Neural crest cell (in vitro differentiated cells): ENCODE results near the gene PDE10A. TPM values are rescaled to one million over a fixed set of nuclear protein-coding genes. Genes with fewer than 3 reads are reported as not detected.

ENCODE experiments used
- DNase-seq: peaks from one replicate; pipeline ENCODE4 v3.0.0; 2021; ENCODE audit warnings: low read depth, mixed read lengths, low spot score
- H3K27ac Mint-ChIP-seq: one replicate; pipeline ENCODE4 v1.8.0; 2021; ENCODE audit warnings: mild to moderate bottlenecking, mixed read lengths; ENCODE audit not compliant: unreplicated experiment
- H3K27me3 Mint-ChIP-seq: 2 replicates; pipeline ENCODE4 v1.8.0; 2021; ENCODE audit warnings: low read depth, mild to moderate bottlenecking, mixed read lengths
- H3K36me3 Mint-ChIP-seq: 2 replicates; pipeline ENCODE4 v1.8.0; 2021; ENCODE audit warnings: low read depth, mild to moderate bottlenecking, mixed read lengths
- H3K4me1 Mint-ChIP-seq: 2 replicates; pipeline ENCODE4 v1.8.0; 2021; ENCODE audit warnings: mixed read lengths
- H3K4me3 Mint-ChIP-seq: one replicate; pipeline ENCODE4 v1.8.0; 2021; ENCODE audit warnings: mild to moderate bottlenecking, mixed read lengths
- H3K9me3 Mint-ChIP-seq: 2 replicates; pipeline ENCODE4 v1.8.0; 2021; ENCODE audit warnings: mixed read lengths
- total RNA-seq: library from RNA; stranded (reverse); gene quantifications from 2 replicates; pipeline ENCODE4 v1.2.1, GENCODE V29; 2021
- TF ChIP-seq, protein P1 (sequence below): fragments of 200-600 bp; sonication (generic); conservative IDR thresholded peaks from 2 replicates; pipeline ENCODE4 v1.5.0; 2021; ENCODE audit warnings: antibody characterized with exemption, mild to moderate bottlenecking

PDE10A gene
- total RNA-seq, 1 donor from 2014 or later = 26.2 TPM

DNA sequence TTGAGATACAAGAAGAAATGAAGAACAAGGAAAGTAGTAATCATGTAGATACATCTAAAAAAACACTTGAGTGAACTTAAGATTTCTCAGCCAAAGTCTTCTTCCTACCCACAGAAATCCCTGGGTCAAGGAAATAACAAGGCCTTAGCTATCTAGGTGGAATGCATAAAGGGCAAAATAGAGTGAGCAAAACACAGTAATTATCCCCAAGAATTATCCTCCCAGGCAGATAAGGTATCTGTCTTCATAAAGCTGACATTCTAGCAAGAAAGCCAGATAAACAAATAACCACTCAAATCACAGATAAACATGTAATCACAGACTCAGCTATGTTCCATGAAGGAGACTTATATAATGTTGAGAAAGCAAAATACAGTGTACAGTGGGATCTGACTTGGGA, 216.7 kb downstream of the PDE10A start:
- Mint-ChIP-seq H3K4me3 (no peak overlapping the region), H3K9me3 (peaks cover 4% of the 10 kb centered on the region), H3K27ac (no peak overlapping the region), H3K4me1 (no peaks in the 10 kb centered on the region), H3K27me3 (no peaks in the 10 kb centered on the region), H3K36me3 (peaks cover 15% of the 10 kb centered on the region)
- DNase-seq = no peak
- TF ChIP-seq, protein P1, sequence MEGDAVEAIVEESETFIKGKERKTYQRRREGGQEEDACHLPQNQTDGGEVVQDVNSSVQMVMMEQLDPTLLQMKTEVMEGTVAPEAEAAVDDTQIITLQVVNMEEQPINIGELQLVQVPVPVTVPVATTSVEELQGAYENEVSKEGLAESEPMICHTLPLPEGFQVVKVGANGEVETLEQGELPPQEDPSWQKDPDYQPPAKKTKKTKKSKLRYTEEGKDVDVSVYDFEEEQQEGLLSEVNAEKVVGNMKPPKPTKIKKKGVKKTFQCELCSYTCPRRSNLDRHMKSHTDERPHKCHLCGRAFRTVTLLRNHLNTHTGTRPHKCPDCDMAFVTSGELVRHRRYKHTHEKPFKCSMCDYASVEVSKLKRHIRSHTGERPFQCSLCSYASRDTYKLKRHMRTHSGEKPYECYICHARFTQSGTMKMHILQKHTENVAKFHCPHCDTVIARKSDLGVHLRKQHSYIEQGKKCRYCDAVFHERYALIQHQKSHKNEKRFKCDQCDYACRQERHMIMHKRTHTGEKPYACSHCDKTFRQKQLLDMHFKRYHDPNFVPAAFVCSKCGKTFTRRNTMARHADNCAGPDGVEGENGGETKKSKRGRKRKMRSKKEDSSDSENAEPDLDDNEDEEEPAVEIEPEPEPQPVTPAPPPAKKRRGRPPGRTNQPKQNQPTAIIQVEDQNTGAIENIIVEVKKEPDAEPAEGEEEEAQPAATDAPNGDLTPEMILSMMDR = no peak

DNA sequence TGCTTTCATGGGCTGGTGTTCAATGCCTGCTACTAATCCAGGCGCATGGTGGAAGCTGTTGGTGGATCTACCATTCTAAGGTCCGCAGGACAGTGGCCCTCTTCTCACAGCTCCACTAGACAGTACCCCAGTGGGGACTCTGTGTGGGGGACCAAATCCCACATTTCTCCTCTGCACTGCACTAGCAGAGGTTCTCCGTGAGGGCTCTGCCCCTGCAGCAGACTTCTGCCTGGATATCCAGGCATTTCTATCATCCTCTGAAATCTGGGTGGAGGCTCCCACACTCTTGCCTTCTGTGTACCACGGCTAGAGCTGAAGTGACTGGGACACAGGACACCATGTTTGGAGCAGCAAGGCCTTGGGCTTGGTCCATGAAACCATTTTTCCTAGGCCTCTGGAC, 219.6 kb downstream of the PDE10A start:
- Mint-ChIP-seq H3K27ac (no peak overlapping the region), H3K4me1 (no peaks in the 10 kb centered on the region), H3K27me3 (no peaks in the 10 kb centered on the region), H3K4me3 (peak overlapping the region; percentile 11), H3K36me3 (peaks cover 15% of the 10 kb centered on the region), H3K9me3 (peaks cover 4% of the 10 kb centered on the region)
- DNase-seq = no peak
- TF ChIP-seq, protein P1 = no peak

DNA sequence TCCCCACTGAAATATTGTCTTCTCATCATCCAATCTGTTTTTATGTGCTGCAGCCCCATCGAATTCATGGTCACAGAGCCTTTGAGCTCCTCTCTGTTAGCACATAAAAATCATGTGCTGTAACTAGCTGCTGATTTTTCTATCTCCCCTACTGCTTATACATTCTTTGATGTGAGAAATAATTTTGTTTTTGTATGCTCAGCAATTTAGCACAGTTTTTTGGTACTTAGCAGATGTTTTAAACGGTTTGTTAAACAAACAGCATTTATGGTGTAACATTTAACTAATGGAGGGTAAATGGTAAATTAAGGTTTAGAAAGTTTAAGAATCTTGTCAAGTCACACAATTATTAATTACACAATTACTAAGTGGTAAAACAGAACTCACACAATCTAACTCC, 221.9 kb downstream of the PDE10A start:
- Mint-ChIP-seq H3K27ac (no peak overlapping the region), H3K36me3 (peaks cover 15% of the 10 kb centered on the region), H3K9me3 (peaks cover 4% of the 10 kb centered on the region), H3K4me1 (no peaks in the 10 kb centered on the region), H3K4me3 (no peak overlapping the region), H3K27me3 (no peaks in the 10 kb centered on the region)
- no peak for DNase-seq
- TF ChIP-seq, protein P1 = no peak

DNA sequence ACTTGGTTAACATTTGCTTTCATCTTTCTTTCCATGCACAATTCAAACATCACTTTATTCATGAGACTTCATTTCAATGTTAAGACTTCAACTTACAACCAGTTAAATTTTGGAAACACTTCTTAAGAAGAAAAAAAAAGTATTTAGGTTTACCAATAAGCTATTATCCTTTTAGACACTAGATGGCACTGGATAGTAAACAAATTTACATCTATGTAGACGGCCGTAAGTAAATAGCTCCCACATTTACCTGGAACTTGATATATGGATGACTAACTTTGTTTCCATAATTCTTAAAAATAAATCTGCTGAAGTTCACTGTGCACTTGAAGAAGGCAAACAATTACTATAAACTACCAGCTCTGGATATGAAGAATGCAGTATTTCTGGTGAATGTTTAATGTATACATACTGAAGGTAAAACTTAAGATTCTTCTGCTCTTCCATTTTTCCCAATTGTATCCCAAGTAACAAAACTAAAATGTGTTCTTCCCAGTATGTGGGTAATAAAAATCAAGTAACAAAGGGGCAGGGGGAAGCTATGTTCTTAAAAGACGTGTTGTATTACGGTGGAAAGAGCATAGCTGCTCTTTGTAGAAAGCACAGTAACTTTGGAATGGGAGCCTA, 223.0 kb downstream of the PDE10A start:
- DNase-seq = no peak
- Mint-ChIP-seq H3K4me1 (no peaks in the 10 kb centered on the region), H3K27ac (no peak overlapping the region), H3K9me3 (peaks cover 4% of the 10 kb centered on the region), H3K4me3 (no peak overlapping the region), H3K27me3 (no peaks in the 10 kb centered on the region), H3K36me3 (peaks cover 15% of the 10 kb centered on the region)
- TF ChIP-seq, protein P1 = peak; percentile 80

DNA sequence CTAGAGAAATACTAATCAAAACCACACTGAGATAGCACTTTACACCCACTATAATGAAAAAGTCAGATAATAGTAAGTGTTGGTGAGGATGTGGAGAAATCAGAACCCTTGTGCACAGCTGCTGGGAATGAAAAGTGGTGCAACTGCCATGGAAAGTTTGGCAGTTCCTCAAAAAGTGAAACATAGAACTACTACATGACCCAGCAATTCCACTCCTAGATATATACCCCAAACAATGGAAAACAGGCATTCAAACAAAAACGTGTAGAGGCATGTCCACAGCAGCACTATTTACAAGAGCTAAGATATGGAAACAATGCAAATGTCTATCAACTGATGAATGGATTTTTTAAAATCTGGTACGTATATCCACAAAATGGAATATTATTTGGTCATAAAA, 236.1 kb downstream of the PDE10A start:
- TF ChIP-seq, protein P1 = no peak
- Mint-ChIP-seq H3K4me1 (no peaks in the 10 kb centered on the region), H3K27ac (no peak overlapping the region), H3K9me3 (peaks cover 10% of the 10 kb centered on the region), H3K36me3 (peaks cover 17% of the 10 kb centered on the region), H3K27me3 (no peaks in the 10 kb centered on the region), H3K4me3 (no peak overlapping the region)
- no peak for DNase-seq
